SK-N-SH (cell line): ENCODE results near the gene S100A4. TPM values are rescaled to one million over a fixed set of nuclear protein-coding genes. Genes with fewer than 3 reads are reported as not detected.
A peak's percentile ranks its signal among the peaks of the same experiment; 100 is the strongest.

Experiments
- CTCF ChIA-PET: fragments of 300-600, 350-600 bp; formaldehyde crosslinking; extraction: SDS; loops from one replicate; lab custom pipeline; 2021; lab: Yijun Ruan, JAX
- POLR2A ChIA-PET: fragments of 350-600 bp; sonication (Branson Sonifier 250); formaldehyde crosslinking; extraction: SDS; loops from one replicate; lab custom pipeline; 2020; ENCODE audit warnings: antibody characterized with exemption, inconsistent platforms; lab: Yijun Ruan, JAX
- DNase-seq: peaks from one replicate; pipeline ENCODE4 v3.0.0; 2012
- H2AFZ ChIP-seq: fragments of 200-600 bp; sonication (generic); 2 replicates; pipeline ENCODE4 v1.8.1; 2016; ENCODE audit warnings: antibody characterized with exemption, mild to moderate bottlenecking, low read depth
- H3F3A ChIP-seq: fragments of 200-600 bp; sonication (generic); replicated peaks from 2 replicates; pipeline ENCODE3; 2016; ENCODE audit warnings: antibody characterized with exemption, mild to moderate bottlenecking; ENCODE audit not compliant: insufficient read depth
- H3K27ac ChIP-seq, 2 experiments: fragments of 200-500 bp in 1 of 2; fragments of 200-600 bp in 1 of 2; sonication (Bioruptor generic) in 1 of 2; sonication (generic), shearing (Covaris generic) in 1 of 2; 2 replicates each; pipeline versions ENCODE4 v1.5.1 to v1.6.1; 2014 to 2016; ENCODE audit warnings: low read depth in 2 of 2, inconsistent platforms in 1 of 2, low read length in 1 of 2, mild to moderate bottlenecking in 1 of 2, mixed read lengths in 1 of 2
- H3K27me3 ChIP-seq: fragments of 200-600 bp; sonication (generic), shearing (Covaris generic); 2 replicates; pipeline ENCODE4 v1.6.1; 2016; ENCODE audit warnings: mixed run types; ENCODE audit not compliant: insufficient read depth
- H3K36me3 ChIP-seq, 2 experiments: fragments of 200-500 bp in 1 of 2; fragments of 200-600 bp in 1 of 2; sonication (Bioruptor generic) in 1 of 2; sonication (generic) in 1 of 2; replicated peaks in 1 of 2; 2 replicates each; pipeline versions ENCODE3 to v1.5.1; 2014 to 2016; ENCODE audit warnings: low read length in 1 of 2, mild to moderate bottlenecking in 1 of 2; ENCODE audit not compliant: insufficient read depth in 2 of 2, control insufficient read depth in 1 of 2
- H3K4me1 ChIP-seq, 2 experiments: fragments of 200-500 bp in 1 of 2; fragments of 200-600 bp in 1 of 2; sonication (Bioruptor generic) in 1 of 2; sonication (generic), shearing (Covaris generic) in 1 of 2; 2 replicates each; pipeline versions ENCODE4 v1.5.1 to v1.6.1; 2014 to 2016; ENCODE audit warnings: low read depth in 1 of 2, low read length in 1 of 2, mixed run types in 1 of 2; ENCODE audit not compliant: insufficient read depth in 2 of 2, control insufficient read depth in 1 of 2
- H3K4me2 ChIP-seq: fragments of 200-600 bp; sonication (generic), shearing (Covaris generic); 2 replicates; pipeline ENCODE4 v1.6.1; 2017; ENCODE audit warnings: mixed run types
- H3K4me3 ChIP-seq, 2 experiments: fragments of 200-500 bp in 1 of 2; fragments of 200-600 bp in 1 of 2; sonication (Bioruptor generic) in 1 of 2; sonication (generic), shearing (Covaris generic) in 1 of 2; 2 replicates each; pipeline versions ENCODE4 v1.5.1 to v1.8.1; 2014 to 2016; ENCODE audit warnings: low read depth in 2 of 2, inconsistent platforms in 1 of 2, low read length in 1 of 2, mild to moderate bottlenecking in 1 of 2, mixed read lengths in 1 of 2, moderate library complexity in 1 of 2
- H3K79me2 ChIP-seq: fragments of 200-600 bp; sonication (generic); 2 replicates; pipeline ENCODE4 v1.8.1; 2017; ENCODE audit warnings: mild to moderate bottlenecking; ENCODE audit not compliant: insufficient read depth
- H3K9ac ChIP-seq: fragments of 200-600 bp; sonication (generic); 2 replicates; pipeline ENCODE4 v1.6.1; 2017; ENCODE audit warnings: mixed run types
- H3K9me2 ChIP-seq: fragments of 200-600 bp; sonication (generic); 2 replicates; pipeline ENCODE4 v1.6.1; 2017; ENCODE audit warnings: mixed run types
- H3K9me3 ChIP-seq: fragments of 200-600 bp; sonication (generic); 2 replicates; pipeline ENCODE4 v1.6.1; 2017; ENCODE audit warnings: mixed run types, mild to moderate bottlenecking, moderate library complexity
- H4K20me1 ChIP-seq: fragments of 200-600 bp; sonication (generic); 2 replicates; pipeline ENCODE4 v1.6.1; 2017; ENCODE audit warnings: mild to moderate bottlenecking, mixed run types; ENCODE audit not compliant: insufficient read depth
- CTCF ChIP-seq: fragments of 200-600 bp; sonication (generic); IDR thresholded peaks from 2 replicates; pipeline ENCODE4 v1.6.1; 2017; ENCODE audit warnings: antibody characterized with exemption, mild to moderate bottlenecking, moderate library complexity
- EP300 ChIP-seq, 2 experiments: IDR thresholded peaks; 2 replicates each; pipeline versions ENCODE4 v1.4.0 to v1.6.1; 2012; ENCODE audit warnings: borderline replicate concordance in 1 of 2, low read depth in 1 of 2, low read length in 1 of 2
- FOXJ3 ChIP-seq: sonication (generic); formaldehyde crosslinking; IDR thresholded peaks from 2 replicates; pipeline ENCODE4 v1.5.1; 2020; ENCODE audit warnings: mild to moderate bottlenecking, missing genetic modification reagents
- GABPA ChIP-seq: IDR thresholded peaks from 2 replicates; pipeline ENCODE4 v1.4.0; 2012; ENCODE audit warnings: low read depth, mild to moderate bottlenecking
- IRF3 ChIP-seq: fragments of 150-350 bp; IDR thresholded peaks from 2 replicates; pipeline ENCODE4 v1.6.1; 2016; ENCODE audit warnings: mild to moderate bottlenecking, low read depth, low read length
- JUND ChIP-seq: IDR thresholded peaks from 2 replicates; pipeline ENCODE4 v1.4.0; 2012
- MEF2A ChIP-seq: IDR thresholded peaks from 2 replicates; pipeline ENCODE4 v1.4.0; 2012; ENCODE audit warnings: low read depth, borderline replicate concordance
- MXI1 ChIP-seq: IDR thresholded peaks from 2 replicates; pipeline ENCODE4 v1.6.1; 2012; ENCODE audit warnings: mild to moderate bottlenecking, low read depth, low read length, improper control_type of control experiment
- NFIC ChIP-seq: IDR thresholded peaks from 2 replicates; pipeline ENCODE4 v1.4.0; 2012; ENCODE audit warnings: borderline replicate concordance
- NRF1 ChIP-seq: IDR thresholded peaks from 2 replicates; pipeline ENCODE4 v1.6.1; 2012; ENCODE audit warnings: low read depth, mild to moderate bottlenecking, low read length
- RAD21 ChIP-seq: IDR thresholded peaks from 2 replicates; pipeline ENCODE4 v1.6.1; 2012; ENCODE audit warnings: mild to moderate bottlenecking, low read length
- RFX5 ChIP-seq: IDR thresholded peaks from 2 replicates; pipeline ENCODE4 v1.6.1; 2012; ENCODE audit warnings: mild to moderate bottlenecking, improper control_type of control experiment, low read length
- RXRA ChIP-seq: IDR thresholded peaks from 2 replicates; pipeline ENCODE4 v1.4.0; 2012; ENCODE audit warnings: low read depth, mild to moderate bottlenecking, borderline replicate concordance
- SIN3A ChIP-seq: IDR thresholded peaks from 2 replicates; pipeline ENCODE4 v1.6.1; 2012; ENCODE audit warnings: low read depth, mild to moderate bottlenecking, low read length, moderate library complexity, borderline replicate concordance
- SMC3 ChIP-seq: IDR thresholded peaks from 2 replicates; pipeline ENCODE4 v1.6.1; 2012; ENCODE audit warnings: low read depth, low read length, improper control_type of control experiment
- TAF1 ChIP-seq: IDR thresholded peaks from 2 replicates; pipeline ENCODE4 v1.6.1; 2012; ENCODE audit warnings: low read depth, mild to moderate bottlenecking, low read length, moderate library complexity, borderline replicate concordance
- TCF12 ChIP-seq: IDR thresholded peaks from 2 replicates; pipeline ENCODE4 v1.4.0; 2012
- TEAD4 ChIP-seq: IDR thresholded peaks from 2 replicates; pipeline ENCODE4 v1.4.0; 2012; ENCODE audit warnings: mild to moderate bottlenecking, borderline replicate concordance; ENCODE audit not compliant: insufficient read depth
- USF1 ChIP-seq: IDR thresholded peaks from 2 replicates; pipeline ENCODE4 v1.4.0; 2012; ENCODE audit warnings: low read depth, borderline replicate concordance
- USF2 ChIP-seq: fragments of 150-350 bp; IDR thresholded peaks from 2 replicates; pipeline ENCODE4 v1.6.1; 2017; ENCODE audit warnings: antibody characterized with exemption, low read length, low read depth, borderline replicate concordance
- YY1 ChIP-seq: IDR thresholded peaks from 2 replicates; pipeline ENCODE4 v1.4.0; 2012; ENCODE audit warnings: low read depth, mild to moderate bottlenecking
- ZBTB33 ChIP-seq: IDR thresholded peaks from 2 replicates; pipeline ENCODE4 v1.4.0; 2012; ENCODE audit warnings: low read depth, borderline replicate concordance
- WGBS: methylation state at CpG from one replicate; pipeline ENCODE4 v1.1.6; 2017; ENCODE audit warnings: low lambda C conversion rate; 5-methylcytosine and 5-hydroxymethylcytosine counted together
- polyA plus RNA-seq, 3 experiments: library from polyadenylated mRNA; depleted of rRNA; stranded (reverse); fragments of >200 nt; gene quantifications; 2 replicates each; pipeline ENCODE4 v1.2.3, GENCODE V29; 2012

Gene S100A4
- polyA plus RNA-seq, 1 of the 3 experiments (the other 2 are of a cell fraction) = 25.4 TPM

- WGBS = 32% methylated on average over 14 of the region's 16 CpGs
- H3K36me3 ChIP-seq = no peaks in the 10 kb centered on the region
- peak overlapping the region; percentile 82 for H3K9ac ChIP-seq
- H3K4me1 ChIP-seq = peaks cover 33 to 43% of the 10 kb centered on the region in 2 experiments
- peaks cover 8% of the 10 kb centered on the region for H3F3A ChIP-seq
- DNase-seq = peak; percentile 73
- no peaks in the 10 kb centered on the region for H3K27me3 ChIP-seq
- peaks cover 26% of the 10 kb centered on the region for H3K79me2 ChIP-seq
- POLR2A ChIA-PET = no interaction called here
- H3K4me3 ChIP-seq = no peak overlapping the region
- no peaks in the 10 kb centered on the region for H4K20me1 ChIP-seq
- no peaks in the 10 kb centered on the region for H3K9me3 ChIP-seq
- CTCF ChIA-PET = interaction anchor here (1.0 to 7.2 kb wide), 5 partner anchors 33 to 214 kb away, joined by 4 to 81 read pairs (median 6); no protein-coding TSS in a partner anchor
- H3K27ac ChIP-seq = peak overlapping the region; percentile 95 to 99
- H3K9me2 ChIP-seq = no peaks in the 10 kb centered on the region
- H3K4me2 ChIP-seq = peak overlapping the region; percentile 70
- H2AFZ ChIP-seq = no peak overlapping the region; the same call in 1 of the 2 replicates
- TF ChIP-seq MEF2A (peak; percentile 46; the same call in 1 of the 2 replicates), EP300 (IDR thresholded peaks at IDR 0.05; ENCODE audit: borderline replicate concordance in 1 of 2, low read depth in 1 of 2, low read length in 1 of 2) (peak; percentile 24 to 99; a peak in 2 of 4 replicates), RXRA (peak; percentile 93; the same call in 1 of the 2 replicates), YY1 (no peak), RFX5 (no peak), USF2 (no peak), CTCF (no peak), TEAD4 (peak; percentile 95), SIN3A (peak; percentile 88; the same call in 1 of the 2 replicates), TAF1 (peak; percentile 28; the same call in 1 of the 2 replicates), GABPA (peak; percentile 47), MXI1 (no peak), JUND (peak; percentile 100), NFIC (peak; percentile 86), NRF1 (no peak), TCF12 (peak; percentile 98), IRF3 (no peak), FOXJ3 (CRISPR knock-in tag) (no peak), USF1 (no peak), ZBTB33 (peak; percentile 77; the same call in 1 of the 2 replicates), RAD21 (peak; percentile 6; the same call in 1 of the 2 replicates), SMC3 (no peak)
Measured at GRCh38 chr1:153566414-153567371, 21.1 kb upstream of the S100A4 start.
